Activated CD4-positive, CD25-positive, alpha-beta regulatory T cell treated with anti-CD3 and anti-CD28 coated beads, Interleukin-2, amount 50 U/mL, for 16 hours (primary cell): ENCODE results near the gene PIP5K1B.

Experiments used
- DNase-seq: peaks from one replicate; pipeline ENCODE4 v3.0.0-alpha.2; 2020; ENCODE audit warnings: low read depth, low spot score

The PIP5K1B gene

GRCh38 chr9:68808338-68808890 lies 103.4 kb downstream of the PIP5K1B start:
- no peak for DNase-seq

- DNase-seq, result no peak
Observed at GRCh38 chr9:68817079-68817875, 112.2 kb downstream of the PIP5K1B start.

GRCh38 chr9:68819065-68819464 lies 114.0 kb downstream of the PIP5K1B start:
- no peak for DNase-seq

GRCh38 chr9:68821911-68822310 lies 116.9 kb downstream of the PIP5K1B start:
- no peak for DNase-seq

- DNase-seq, result no peak
Observed at GRCh38 chr9:68822596-68823165, 117.6 kb downstream of the PIP5K1B start.

- no peak for DNase-seq
Observed at GRCh38 chr9:68825762-68826472, 120.9 kb downstream of the PIP5K1B start.

GRCh38 chr9:68827837-68828744 lies 123.1 kb downstream of the PIP5K1B start:
- DNase-seq, result no peak

GRCh38 chr9:68832101-68832500 lies 127.1 kb downstream of the PIP5K1B start:
- no peak for DNase-seq

GRCh38 chr9:68832861-68833518 lies 128.0 kb downstream of the PIP5K1B start:
- no peak for DNase-seq

- DNase-seq, result no peak
Observed at GRCh38 chr9:68834931-68835520, 130.0 kb downstream of the PIP5K1B start.

- no peak for DNase-seq
Observed at GRCh38 chr9:68836788-68837187, 131.7 kb downstream of the PIP5K1B start.

GRCh38 chr9:68838245-68838644 lies 133.2 kb downstream of the PIP5K1B start:
- no peak for DNase-seq

GRCh38 chr9:68841276-68842052 lies 136.4 kb downstream of the PIP5K1B start:
- DNase-seq, result no peak

- no peak for DNase-seq
Observed at GRCh38 chr9:68842568-68842967, 137.5 kb downstream of the PIP5K1B start.

- DNase-seq, result no peak
Observed at GRCh38 chr9:68843239-68843638, 138.2 kb downstream of the PIP5K1B start.

GRCh38 chr9:68844157-68844556 lies 139.1 kb downstream of the PIP5K1B start:
- DNase-seq, result no peak

GRCh38 chr9:68844631-68845612 lies 139.9 kb downstream of the PIP5K1B start:
- no peak for DNase-seq

GRCh38 chr9:68847765-68848164 lies 142.7 kb downstream of the PIP5K1B start:
- no peak for DNase-seq
